ENCODE data around the gene RAD51. TPM values are rescaled to one million over a fixed set of nuclear protein-coding genes. Genes with fewer than 3 reads are reported as not detected.
A peak's percentile ranks its signal among the peaks of the same experiment; 100 is the strongest.

RAD51 gene
- total and polyA plus RNA-seq, 9 of the 15 experiments (the other 6 are each of a cell fraction or from before 2014, with no cell fraction given) = 16.0 to 63.8 (median 34.6) TPM

GRCh38 chr15:40755812-40756208, 60.8 kb downstream of the RAD51 start (continued):
- TF ChIP-seq ELF1 (tag; IDR thresholded peaks at IDR 0.05) = peak; percentile 7; the same call in 1 of the 2 replicates
- TF ChIP-seq USF2 (CRISPR knock-in tag; IDR thresholded peaks at IDR 0.05) = peak; percentile 75
- peak; percentile 65 for TF ChIP-seq TFE3 (CRISPR knock-in tag; IDR thresholded peaks at IDR 0.05)
- TF ChIP-seq NCOA4 (IDR thresholded peaks at IDR 0.05; ENCODE audit: partially characterized antibody) = no peak
- no peak for TF ChIP-seq MTA2 (IDR thresholded peaks at IDR 0.05; ENCODE audit: low read depth)
- no peak for TF ChIP-seq CHD4 (IDR thresholded peaks at IDR 0.05; ENCODE audit: insufficient read depth, insufficient replicate concordance, low read depth, low read length, poor library complexity, severe bottlenecking)
- peak; percentile 50 for TF ChIP-seq BCOR (IDR thresholded peaks at IDR 0.05)
- TF ChIP-seq L3MBTL2 (IDR thresholded peaks at IDR 0.05) = peak; percentile 11; the same call in 1 of the 2 replicates
- no peak for TF ChIP-seq ZNF586 (CRISPR knock-in tag; conservative IDR thresholded peaks at IDR 0.05)
- TF ChIP-seq ZNF592 (IDR thresholded peaks at IDR 0.05) = peak; percentile 76
- peak; percentile 79 for TF ChIP-seq BHLHE40 (IDR thresholded peaks at IDR 0.05; ENCODE audit: low read length)
- TF ChIP-seq ELK1 (CRISPR knock-in tag; IDR thresholded peaks at IDR 0.05) = no peak
